ENCODE results near the gene SEZ6L2. TPM values are rescaled to one million over a fixed set of nuclear protein-coding genes. Genes with fewer than 3 reads are reported as not detected.

The SEZ6L2 gene
- total and polyA plus RNA-seq, 2 of the 8 experiments (the other 6 are each of a cell fraction or from before 2014, with no cell fraction given), result 43.5 to 47.7 TPM

GRCh38 chr16:29915590-29916247, 16.4 kb upstream of the SEZ6L2 start:
- no peak overlapping the region for H3K18ac ChIP-seq (ENCODE audit: extremely low read depth, low read length)
- H3K56ac ChIP-seq (replicated peaks; ENCODE audit: insufficient read length, low read depth, low read length), result no peak overlapping the region
- peaks cover 0 to 5% (median 1%) of the 10 kb centered on the region in 4 experiments; a peak in 1 of 7 replicates for H3K4me1 ChIP-seq (replicated peaks in 1 of 4; ENCODE audit: control insufficient read depth in 3 of 4, insufficient read depth in 4 of 4, low read length in 3 of 4)
- no peak overlapping the region for H3K4me2 ChIP-seq (ENCODE audit: insufficient read depth in 1 of 2, low read depth in 2 of 2, low read length in 2 of 2)
- no peak overlapping the region for H2BK12ac ChIP-seq (ENCODE audit: low read depth, low read length)
- no peak overlapping the region for H2BK20ac ChIP-seq (ENCODE audit: low read length)
- H2AK5ac ChIP-seq (ENCODE audit: low read depth, low read length), result no peak overlapping the region
- H4K5ac ChIP-seq (ENCODE audit: insufficient read length, low read depth, low read length), result no peak overlapping the region
- no peak for TF ChIP-seq E2F6 (IDR thresholded peaks at IDR 0.05)
- no peak for TF ChIP-seq USF2 (IDR thresholded peaks at IDR 0.05; ENCODE audit: low read length)
- no peak for TF ChIP-seq CEBPB (IDR thresholded peaks at IDR 0.05; ENCODE audit: low read depth, low read length)
- no peak for TF ChIP-seq SP1 (IDR thresholded peaks at IDR 0.05; ENCODE audit: low read depth, low read length)
- TF ChIP-seq SIX5 (IDR thresholded peaks at IDR 0.05; ENCODE audit: low read depth, low read length), result no peak
- TF ChIP-seq SP4 (IDR thresholded peaks at IDR 0.05; ENCODE audit: low read length), result no peak
- TF ChIP-seq GTF2F1 (IDR thresholded peaks at IDR 0.05; ENCODE audit: borderline replicate concordance, low read depth, low read length), result no peak
- TF ChIP-seq SIRT6 (IDR thresholded peaks at IDR 0.05; ENCODE audit: low read length), result no peak
- H3K9me3 ChIP-seq (ENCODE audit: insufficient read depth in 2 of 2, low read depth in 1 of 2, low read length in 1 of 2), result no peaks in the 10 kb centered on the region
- no peak overlapping the region for H2BK5ac ChIP-seq (ENCODE audit: low read depth, low read length)
- no peak overlapping the region for H3K4ac ChIP-seq (replicated peaks; ENCODE audit: insufficient read length, low read depth, low read length)
- H4K8ac ChIP-seq (ENCODE audit: extremely low read depth, insufficient read depth, low read length), result no peak overlapping the region
- H4K91ac ChIP-seq (replicated peaks; ENCODE audit: insufficient read length, low read length), result no peak overlapping the region
- no peak for FAIRE-seq
- ChIA-PET CTCF (ENCODE audit: partially characterized antibody) (interaction anchor here (0.8 to 2.8 kb wide), 5 partner anchors 8 to 68 kb away, joined by 3 to 9 read pairs (median 3); partner anchors contain the start of genes CDIPT and KCTD13), POLR2A (ENCODE audit: partially characterized antibody) (interaction anchor here (2.3 kb wide), 1 partner anchor 8 kb away, joined by 7 read pairs; no protein-coding TSS in a partner anchor)
- no peaks in the 10 kb centered on the region for H3K79me2 ChIP-seq (ENCODE audit: control insufficient read depth in 1 of 2, insufficient read depth in 2 of 2, low read length in 2 of 2)
- no peaks in the 10 kb centered on the region for H3K23me2 ChIP-seq (ENCODE audit: low read depth, low read length)
- peaks cover 0 to 8% (median under 1%) of the 10 kb centered on the region in 4 experiments; a peak in 6 of 8 replicates for H3K36me3 ChIP-seq (ENCODE audit: control insufficient read depth in 2 of 4, insufficient read depth in 4 of 4, low read length in 3 of 4)
- no peak for DNase-seq (ENCODE audit: low read depth in 1 of 2, low spot score in 2 of 2)
- H2BK15ac ChIP-seq (ENCODE audit: low read length), result no peak overlapping the region
- WGBS, 2 experiments (ENCODE audit: extremely low coverage in 1 of 2, insufficient coverage in 1 of 2, insufficient read length in 1 of 2, insufficient replicate concordance in 2 of 2, low coverage in 1 of 2, low lambda C conversion rate in 2 of 2, missing lambda C conversion rate in 1 of 2), result 89% methylated on average over 6 of the region's 6 CpGs; no CpG with 5 or more reads in 1 of the 2 experiments
- no peaks in the 10 kb centered on the region for H3K79me1 ChIP-seq (ENCODE audit: low read depth, low read length)
- peaks cover 3 to 6% of the 10 kb centered on the region in 2 experiments for H4K20me1 ChIP-seq (replicated peaks in 1 of 2; ENCODE audit: control insufficient read depth in 1 of 2, insufficient read depth in 2 of 2, low read length in 2 of 2)
- H3K14ac ChIP-seq (ENCODE audit: insufficient read length), result no peak overlapping the region
- H3K4me3 ChIP-seq (ENCODE audit: extremely low read depth in 1 of 4, insufficient read depth in 2 of 4, low read depth in 3 of 4, low read length in 4 of 4), result no peak overlapping the region
- H3K27me3 ChIP-seq (replicated peaks in 1 of 4; ENCODE audit: control insufficient read depth in 3 of 4, extremely low read depth in 1 of 4, insufficient read depth in 3 of 4, low read length in 3 of 4), result no peaks in the 10 kb centered on the region
- H3K27ac ChIP-seq (ENCODE audit: low read depth, low read length), result no peak overlapping the region
- no peak overlapping the region for H2AFZ ChIP-seq (ENCODE audit: low read length)
- H2BK120ac ChIP-seq (replicated peaks; ENCODE audit: low read depth, low read length), result no peak overlapping the region
- no peak overlapping the region for H3K9ac ChIP-seq (replicated peaks in 1 of 4; ENCODE audit: extremely low read depth in 1 of 4, low read depth in 3 of 4, low read length in 3 of 4)
- H3K23ac ChIP-seq (ENCODE audit: insufficient read length), result no peak overlapping the region
